ENCODE measurements around the gene RHEBL1. TPM values are rescaled to one million over a fixed set of nuclear protein-coding genes. Genes with fewer than 3 reads are reported as not detected.

Gene RHEBL1
- total RNA-seq, 1 experiment from 2014 or later = 2.5 TPM

DNA sequence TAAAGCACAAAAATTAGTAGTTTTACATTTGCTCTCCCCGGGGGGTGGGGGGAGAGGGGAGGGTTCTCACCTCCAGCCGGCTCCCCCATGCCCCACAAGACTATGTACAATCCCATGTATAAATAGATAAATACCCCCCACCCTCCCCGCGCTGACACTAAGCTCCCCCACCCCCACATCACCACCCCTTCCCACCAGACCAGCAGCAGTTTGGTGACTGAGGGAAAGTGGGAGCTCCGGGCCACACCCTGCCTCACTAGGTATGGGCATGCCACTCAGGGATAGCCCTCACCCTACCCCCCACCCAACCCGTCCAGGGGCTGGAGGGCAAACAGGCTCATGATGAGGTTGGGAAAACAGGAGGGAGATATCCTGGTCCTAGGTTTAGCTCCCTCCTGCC is 49.3 kb downstream of the RHEBL1 start:
- H3K27me3 ChIP-seq (replicated peaks) = no peaks in the 10 kb centered on the region
- peaks cover 51% of the 10 kb centered on the region for H3K36me3 ChIP-seq
- H3K9me3 ChIP-seq (replicated peaks) = no peaks in the 10 kb centered on the region
- no peak for DNase-seq (ENCODE audit: low read depth in 1 of 2, low spot score in 2 of 2)
- no peak overlapping the region for H3K4me3 ChIP-seq
- H3K27ac ChIP-seq = no peak overlapping the region
- H3K4me1 ChIP-seq (replicated peaks) = peaks cover 8% of the 10 kb centered on the region

DNA sequence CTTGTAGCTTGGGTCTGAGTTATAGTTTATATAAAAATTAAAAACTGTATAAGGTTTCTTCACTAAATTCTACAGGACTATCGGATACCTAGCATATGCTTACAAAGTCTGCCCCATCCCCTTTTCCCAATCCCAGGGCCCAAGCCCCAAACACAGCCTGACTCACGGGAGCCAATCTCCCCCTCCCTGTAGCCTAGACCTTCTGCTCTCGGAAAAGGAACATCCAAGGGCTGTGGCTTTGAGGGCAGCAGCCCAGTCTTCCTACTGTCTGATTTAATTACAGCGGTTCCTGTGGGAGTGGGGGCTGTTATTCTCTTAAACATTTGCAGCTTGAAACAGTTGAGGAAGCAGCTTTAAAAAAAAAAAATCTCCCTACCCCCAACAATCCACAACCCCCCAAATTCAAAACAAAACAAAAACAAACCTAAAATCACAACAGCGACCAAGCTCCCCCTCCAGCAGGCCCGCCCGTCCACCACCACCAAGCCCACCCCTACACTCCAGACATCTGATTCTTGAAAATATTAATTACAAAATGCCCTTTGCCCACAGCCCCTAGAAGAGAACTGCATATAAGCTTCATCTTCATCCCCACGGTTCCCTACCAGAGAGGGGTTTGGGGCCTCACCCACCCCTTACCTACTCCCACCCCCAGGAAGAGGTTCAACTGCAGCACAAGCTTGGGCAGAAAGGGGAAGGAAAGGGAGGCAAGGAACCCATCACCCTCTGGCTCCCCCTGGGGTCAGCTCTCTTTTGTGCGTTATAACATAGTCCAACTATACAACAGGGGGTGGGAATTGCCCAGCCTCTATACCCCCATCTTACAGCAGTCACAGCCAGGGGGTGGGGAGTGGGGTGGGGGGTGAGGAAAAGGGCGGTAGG is 50.1 kb downstream of the RHEBL1 start:
- Histone ChIP-seq H3K9me3 (replicated peaks) (no peaks in the 10 kb centered on the region), H3K4me3 (no peak overlapping the region), H3K27me3 (replicated peaks) (no peaks in the 10 kb centered on the region), H3K36me3 (peaks cover 43% of the 10 kb centered on the region), H3K27ac (no peak overlapping the region; the same call in 1 of the 2 replicates), H3K4me1 (replicated peaks) (peaks cover 8% of the 10 kb centered on the region)
- DNase-seq (ENCODE audit: low read depth in 1 of 2, low spot score in 2 of 2) = peak in 1 of 2 experiments; percentile 22

DNA sequence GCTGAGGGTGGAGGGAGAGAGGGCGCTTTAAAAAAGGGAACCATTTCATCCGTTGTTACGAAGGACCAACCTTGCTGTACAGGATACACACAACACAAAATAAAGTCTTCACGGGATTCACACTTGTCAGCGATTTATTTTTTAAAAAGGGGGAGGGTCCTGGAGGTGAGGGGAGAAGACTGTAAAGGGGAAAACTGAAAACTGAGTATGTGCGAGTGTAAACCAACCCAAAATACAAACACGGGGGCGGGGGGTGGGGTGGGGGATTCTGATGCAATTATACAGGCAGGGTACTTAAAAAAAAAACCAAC is 50.7 kb downstream of the RHEBL1 start:
- Histone ChIP-seq H3K9me3 (replicated peaks) (no peaks in the 10 kb centered on the region), H3K4me3 (peak overlapping the region; percentile 62), H3K27ac (peak overlapping the region; percentile 82), H3K4me1 (replicated peaks) (peaks cover 8% of the 10 kb centered on the region), H3K27me3 (replicated peaks) (no peaks in the 10 kb centered on the region), H3K36me3 (peaks cover 37% of the 10 kb centered on the region)
- DNase-seq (ENCODE audit: low read depth in 1 of 2, low spot score in 2 of 2) = no peak

DNA sequence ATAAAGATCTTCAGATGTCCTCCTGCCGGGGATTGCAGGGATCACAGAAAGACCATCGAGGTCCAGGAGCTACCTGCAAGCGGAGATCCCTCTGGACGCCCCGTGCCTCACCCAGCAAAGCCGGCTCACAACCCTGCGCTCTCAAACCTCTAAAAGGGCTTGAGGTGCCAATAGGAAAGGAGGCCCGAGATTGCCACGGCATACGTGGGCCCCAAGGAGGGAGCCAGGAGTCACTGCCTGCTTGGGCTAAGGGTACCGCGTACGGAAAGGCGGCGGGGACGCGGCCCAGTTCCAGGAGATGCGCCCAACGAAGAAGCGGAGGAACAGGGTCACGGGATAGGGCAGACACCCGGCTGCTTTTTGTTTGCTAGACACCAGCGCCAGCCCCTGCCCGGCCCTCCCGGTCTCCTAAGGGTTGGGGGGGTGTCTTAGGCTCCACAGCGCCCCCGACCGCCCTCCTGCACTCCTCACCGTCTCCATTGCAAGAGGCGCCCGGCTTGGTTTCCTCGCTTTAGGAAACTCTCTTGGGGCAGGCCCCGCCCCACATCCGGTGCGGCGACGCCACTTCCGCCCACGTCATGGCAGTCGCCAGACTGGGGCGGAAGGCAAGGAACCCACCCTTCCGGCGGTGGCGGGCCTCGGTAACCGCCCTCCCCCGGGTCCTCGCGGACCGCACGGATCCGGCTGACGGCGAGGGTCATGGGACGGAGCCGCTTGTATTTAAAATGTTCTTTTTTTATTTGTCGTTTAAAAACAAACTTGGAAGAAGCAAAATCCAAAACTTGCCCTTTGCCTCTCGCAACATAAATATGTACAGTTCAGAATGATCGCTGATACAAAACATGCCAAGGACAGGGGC is 51.3 kb downstream of the RHEBL1 start, which contains the start of gene PRKAG1:
TSS of gene PRKAG1 (minus strand) at position 516 of the 859 bp plus-strand sequence. CDS start at position 480, 36 bp downstream.
- peak within 1 kb of the TSS; percentile 82 for H3K27ac ChIP-seq
- H3K4me1 ChIP-seq (replicated peaks) = peaks cover 8% of the 10 kb centered on the region
- no peaks in the 10 kb centered on the region for H3K27me3 ChIP-seq (replicated peaks)
- peak; percentile 96 to 97 for DNase-seq (ENCODE audit: low read depth in 1 of 2, low spot score in 2 of 2)
- no peaks in the 10 kb centered on the region for H3K9me3 ChIP-seq (replicated peaks)
- H3K36me3 ChIP-seq = peaks cover 31% of the 10 kb centered on the region
- peak within 1 kb of the TSS; percentile 62 for H3K4me3 ChIP-seq

DNA sequence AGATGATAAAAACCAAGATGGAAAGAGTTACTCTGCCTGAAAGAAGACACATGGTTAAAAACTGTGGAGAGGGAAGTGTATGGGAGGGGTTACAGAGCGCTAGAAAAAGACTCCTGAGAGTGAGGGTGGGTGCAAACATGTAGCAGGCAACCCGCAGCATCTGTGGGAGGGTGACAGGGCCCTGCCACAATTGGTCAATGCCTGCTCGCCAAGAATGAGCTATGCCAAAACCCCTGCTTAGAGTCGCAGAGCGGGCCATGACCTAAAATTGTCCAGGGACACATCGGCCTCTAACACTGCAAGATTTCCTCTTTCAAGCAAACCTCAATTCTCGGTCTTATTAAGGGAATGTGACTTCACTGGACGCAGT is 51.9 kb downstream of the RHEBL1 start:
- Histone ChIP-seq H3K9me3 (replicated peaks) (no peaks in the 10 kb centered on the region), H3K4me1 (replicated peaks) (peaks cover 8% of the 10 kb centered on the region), H3K4me3 (peak overlapping the region; percentile 62), H3K27me3 (replicated peaks) (no peaks in the 10 kb centered on the region), H3K27ac (peak overlapping the region; percentile 82), H3K36me3 (peaks cover 27% of the 10 kb centered on the region)
- DNase-seq (ENCODE audit: low read depth in 1 of 2, low spot score in 2 of 2) = no peak

DNA sequence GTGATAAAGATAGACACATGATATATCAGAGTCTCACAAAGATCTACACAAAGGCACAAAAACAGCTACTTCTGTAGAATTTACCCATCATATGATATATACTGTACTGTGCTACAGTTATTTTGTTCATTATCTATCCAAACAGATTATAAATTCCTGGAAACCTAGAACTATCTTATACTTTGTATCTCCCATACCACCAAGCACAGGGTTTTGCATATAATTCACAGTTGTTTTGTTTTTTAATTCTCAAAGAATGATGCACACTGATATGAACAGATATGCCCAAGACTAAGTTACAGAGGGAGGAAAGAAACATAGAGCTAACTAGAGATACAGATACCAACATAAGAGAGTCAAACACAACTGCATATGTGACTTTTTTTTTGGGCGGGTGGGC is 54.6 kb downstream of the RHEBL1 start:
- no peaks in the 10 kb centered on the region for H3K27me3 ChIP-seq (replicated peaks)
- no peak overlapping the region for H3K27ac ChIP-seq
- no peaks in the 10 kb centered on the region for H3K9me3 ChIP-seq (replicated peaks)
- peaks cover 30% of the 10 kb centered on the region for H3K36me3 ChIP-seq
- no peak for DNase-seq (ENCODE audit: low read depth in 1 of 2, low spot score in 2 of 2)
- H3K4me3 ChIP-seq = no peak overlapping the region
- peaks cover 17% of the 10 kb centered on the region for H3K4me1 ChIP-seq (replicated peaks)

Other genes starting within 250 kb of the RHEBL1 start
- gene DDX23, start 217.8 kb downstream of the RHEBL1 start, total RNA-seq (2014; rRNA removed; shearing (Covaris generic)) = 77.1 and 109 TPM in 2 replicates
- not detected in 2 replicates for gene RND1, start 204.1 kb downstream of the RHEBL1 start, total RNA-seq (2014; rRNA removed; shearing (Covaris generic))
- 6.0 and 9.9 TPM in 2 replicates for gene FKBP11, start 144.5 kb downstream of the RHEBL1 start, total RNA-seq (2014; rRNA removed; shearing (Covaris generic))
- 57.7 and 64.5 TPM in 2 replicates for gene ARF3, start 112.5 kb downstream of the RHEBL1 start, total RNA-seq (2014; rRNA removed; shearing (Covaris generic))
- 0.13 TPM in 1 of 2 replicates, not detected in the other for gene WNT10B, start 98.2 kb downstream of the RHEBL1 start, total RNA-seq (2014; rRNA removed; shearing (Covaris generic))
- gene WNT1, start 91.7 kb downstream of the RHEBL1 start, total RNA-seq (2014; rRNA removed; shearing (Covaris generic)) = not detected in 2 replicates
- gene DDN, start 70.6 kb downstream of the RHEBL1 start, total RNA-seq (2014; rRNA removed; shearing (Covaris generic)) = 0.34 TPM in 1 of 2 replicates, not detected in the other
- gene PRKAG1, start 51.2 kb downstream of the RHEBL1 start, total RNA-seq (2014; rRNA removed; shearing (Covaris generic)) = 36.4 and 47.3 TPM in 2 replicates
- 19.9 and 22.6 TPM in 2 replicates for gene KMT2D, start 9.2 kb downstream of the RHEBL1 start, total RNA-seq (2014; rRNA removed; shearing (Covaris generic))
- not detected in 2 replicates for gene DHH, start 24.8 kb upstream of the RHEBL1 start, total RNA-seq (2014; rRNA removed; shearing (Covaris generic))
- 9.0 and 16.0 TPM in 2 replicates for gene LMBR1L, start 40.9 kb upstream of the RHEBL1 start, total RNA-seq (2014; rRNA removed; shearing (Covaris generic))
- gene TUBA1B, start 61.4 kb upstream of the RHEBL1 start, total RNA-seq (2014; rRNA removed; shearing (Covaris generic)) = 4,389 and 5,186 TPM in 2 replicates
- gene TUBA1A, start 119.1 kb upstream of the RHEBL1 start, total RNA-seq (2014; rRNA removed; shearing (Covaris generic)) = 335 and 444 TPM in 2 replicates
- gene TUBA1C, start 195.1 kb upstream of the RHEBL1 start, total RNA-seq (2014; rRNA removed; shearing (Covaris generic)) = 936 and 1,296 TPM in 2 replicates
- gene PRPH, start 225.2 kb upstream of the RHEBL1 start, total RNA-seq (2014; rRNA removed; shearing (Covaris generic)) = not detected in 2 replicates